Right ventricle myocardium superior (tissue), 1 donor: ENCODE measurements around the gene VPS26A. TPM values are rescaled to one million over a fixed set of nuclear protein-coding genes. Genes with fewer than 3 reads are reported as not detected.
"Not testable (repeated sequence)": the region's sequence is repeated elsewhere in the genome, so short reads cannot be mapped to it uniquely, and the experiment has no call there.

ENCODE experiments used
- ATAC-seq: fragments of 200-7000 bp; cut with Tn5 transposase; one replicate; pipeline ENCODE4 v1.9.1; 2020; ENCODE audit warnings: mild to moderate bottlenecking; ENCODE audit not compliant: poor library complexity
- DNase-seq: peaks from one replicate; pipeline ENCODE4 v3.0.0-alpha.2; 2020
- intact Hi-C: fragments of 100-400 bp; cut with DNase I; formaldehyde crosslinking; loops from one replicate; pipeline ENCODE4 v1.11.2; 2022
- total RNA-seq: library from RNA; stranded (reverse); fragmentation: NEBNext Ultra II Directional; extraction: Animal tissue kit (Norgen Biotek cat#: 25700); gene quantifications from one replicate; pipeline ENCODE4 v1.2.1, GENCODE V29; 2021
- donor health status: DM: no; HTN: yes; CAD: no; lungs with severe emphysema.

Gene VPS26A
- total RNA-seq, 1 donor from 2014 or later, result 34.8 TPM

- intact Hi-C loops, result no loop called here
- no peak for ATAC-seq
- DNase-seq, result no peak
These were observed 28.0 kb downstream of the VPS26A start for GRCh38 chr10:69151984-69152383.

DNA sequence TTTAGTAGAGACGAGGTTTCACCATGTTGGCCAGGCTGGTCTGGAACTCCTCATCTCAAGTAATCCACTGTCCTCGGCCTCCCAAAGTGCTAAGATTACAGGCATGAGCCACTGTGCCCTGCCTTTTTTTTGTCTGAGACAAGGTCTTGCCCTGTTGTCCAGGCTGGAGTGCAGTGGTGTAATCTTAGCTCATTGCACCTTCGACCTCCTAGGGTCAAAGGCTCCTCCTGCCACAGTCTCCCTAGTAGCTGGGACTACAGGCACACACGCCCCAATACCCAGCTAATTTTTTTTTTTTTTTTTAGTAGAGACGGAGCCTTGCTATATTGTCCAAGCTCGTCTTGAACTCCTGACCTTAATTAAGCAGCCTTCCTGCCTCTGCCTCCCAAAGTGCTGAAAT is 29.2 kb downstream of the VPS26A start:
- intact Hi-C loops, result no loop called here
- ATAC-seq, result no peak

GRCh38 chr10:69160809-69161241 is 36.8 kb downstream of the VPS26A start:
- ATAC-seq, result no peak
- no peak for DNase-seq

More for the DNA sequence above, 29.2 kb downstream of the VPS26A start:
- DNase-seq, result no peak

GRCh38 chr10:69168493-69168892 is 44.5 kb downstream of the VPS26A start:
- DNase-seq, result no peak
- intact Hi-C loops, result no loop called here
- peak; percentile 46 for ATAC-seq

More at GRCh38 chr10:69160809-69161241, 36.8 kb downstream of the VPS26A start:
- intact Hi-C loops, result no loop called here

GRCh38 chr10:69172241-69172982 is 48.4 kb downstream of the VPS26A start:
- ATAC-seq (no peak), DNase-seq (no peak)
- intact Hi-C loops, result no loop called here

GRCh38 chr10:69175326-69175725 is 51.3 kb downstream of the VPS26A start:
- DNase-seq, ATAC-seq, intact Hi-C loops: not testable (repeated sequence)

- DNase-seq (no peak), ATAC-seq (no peak)
- intact Hi-C loops, result no loop called here
These were observed 52.8 kb downstream of the VPS26A start for GRCh38 chr10:69176823-69177222.

DNA sequence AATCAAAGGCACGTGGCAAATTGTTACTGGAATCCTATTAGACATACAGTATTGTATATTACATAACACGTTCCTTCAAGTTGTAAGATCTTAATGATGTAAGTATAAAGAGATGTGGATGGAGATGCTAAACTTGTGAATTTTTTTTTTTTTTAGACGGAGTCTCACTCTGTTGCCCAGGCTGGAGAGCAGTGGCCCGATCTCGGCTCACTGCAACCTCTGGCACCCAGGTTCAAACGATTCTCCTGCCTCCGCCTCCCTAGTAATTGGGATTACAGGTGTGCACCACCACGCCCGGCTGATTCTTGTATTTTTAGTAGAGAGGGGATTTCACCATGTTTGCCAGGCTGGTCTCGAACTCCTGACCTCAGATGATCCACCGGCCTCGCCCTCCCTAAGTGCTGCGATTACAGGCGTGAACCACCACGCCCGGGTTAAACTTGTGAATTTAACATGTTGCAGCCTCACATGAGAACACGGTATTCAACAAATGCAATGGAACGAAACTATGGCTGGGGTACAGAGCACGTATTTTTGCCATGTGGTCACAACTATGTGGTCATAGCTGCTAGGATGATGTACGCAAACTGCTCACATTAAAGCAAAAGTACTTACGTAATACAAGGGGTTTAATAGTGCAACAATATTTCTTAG is 55.2 kb downstream of the VPS26A start:
- intact Hi-C loops, result no loop called here
- ATAC-seq (peak; percentile 8), DNase-seq (no peak)

DNA sequence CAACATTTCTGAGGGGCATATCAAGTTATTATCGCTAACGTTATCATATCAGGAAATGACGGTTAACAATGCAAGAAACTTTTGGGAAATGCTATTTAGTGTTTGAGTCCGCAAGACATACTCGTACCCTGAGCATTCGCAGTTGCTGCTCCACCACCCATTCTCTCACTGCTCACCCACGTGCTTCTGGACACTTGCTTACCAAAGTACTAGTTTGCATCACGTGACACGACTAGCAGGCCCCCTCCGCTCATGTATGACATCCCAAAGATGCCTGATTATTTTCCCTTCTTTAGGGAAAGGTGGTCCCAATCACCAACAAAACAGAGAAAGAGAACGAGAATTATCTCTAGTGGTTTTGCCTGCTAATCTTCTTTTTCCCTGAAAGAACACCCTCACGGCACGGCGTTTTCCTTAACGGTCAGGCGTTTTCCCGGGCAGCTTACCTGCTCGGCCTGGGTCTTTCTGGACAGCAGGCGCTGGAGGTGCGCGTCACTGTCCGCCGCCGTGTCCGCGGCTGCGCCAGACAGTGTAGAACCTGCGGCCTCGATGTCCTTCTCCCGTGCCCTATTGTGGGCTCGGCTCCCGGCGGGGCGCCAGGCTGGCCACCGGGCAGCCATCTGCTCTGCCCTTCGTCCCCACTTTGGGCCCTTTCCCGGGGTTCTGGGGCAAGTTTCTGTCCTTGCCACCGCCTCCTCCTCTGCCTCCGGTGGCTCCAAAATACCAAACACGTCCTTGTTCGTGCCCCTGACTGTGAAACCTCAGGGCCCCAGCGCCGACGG is 56.0 kb downstream of the VPS26A start, which contains the start of gene SUPV3L1:
SUPV3L1 (plus strand) TSS at position 492 of the 782 bp plus-strand sequence; CDS start at position 550, 58 bp downstream.
- DNase-seq, result peak; percentile 95
- ATAC-seq, result peak; percentile 98
- intact Hi-C loops, result no loop called here

- ATAC-seq (no peak), DNase-seq (peak; percentile 48)
- intact Hi-C loops, result no loop called here
These were observed 56.7 kb downstream of the VPS26A start for GRCh38 chr10:69180525-69181204.

DNA sequence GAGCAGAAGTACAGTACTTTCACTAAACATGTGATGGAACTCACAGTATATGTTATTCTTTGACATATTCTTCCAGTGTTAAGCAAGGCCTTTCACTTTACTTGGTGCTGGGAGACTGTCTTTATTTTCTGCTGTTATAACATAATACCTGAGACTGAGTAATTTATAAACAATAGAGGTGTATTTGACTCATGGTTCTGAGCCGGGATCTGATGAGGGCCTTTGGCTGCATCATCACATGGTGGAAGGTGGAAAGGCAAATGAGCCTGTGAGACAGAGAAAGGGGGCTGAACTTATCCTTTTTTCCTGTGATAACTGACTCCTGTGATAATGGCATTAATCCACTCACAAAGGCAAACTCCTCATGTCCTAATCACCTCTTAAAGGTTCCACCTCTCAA is 57.5 kb downstream of the VPS26A start:
- ATAC-seq (no peak), DNase-seq (no peak)
- intact Hi-C loops, result no loop called here

- DNase-seq (no peak), ATAC-seq (no peak)
- intact Hi-C loops, result no loop called here
These were observed 58.0 kb downstream of the VPS26A start for GRCh38 chr10:69182005-69182404.

- intact Hi-C loops, result no loop called here
- DNase-seq (no peak), ATAC-seq (no peak)
These were observed 62.5 kb downstream of the VPS26A start for GRCh38 chr10:69186524-69186923.

DNA sequence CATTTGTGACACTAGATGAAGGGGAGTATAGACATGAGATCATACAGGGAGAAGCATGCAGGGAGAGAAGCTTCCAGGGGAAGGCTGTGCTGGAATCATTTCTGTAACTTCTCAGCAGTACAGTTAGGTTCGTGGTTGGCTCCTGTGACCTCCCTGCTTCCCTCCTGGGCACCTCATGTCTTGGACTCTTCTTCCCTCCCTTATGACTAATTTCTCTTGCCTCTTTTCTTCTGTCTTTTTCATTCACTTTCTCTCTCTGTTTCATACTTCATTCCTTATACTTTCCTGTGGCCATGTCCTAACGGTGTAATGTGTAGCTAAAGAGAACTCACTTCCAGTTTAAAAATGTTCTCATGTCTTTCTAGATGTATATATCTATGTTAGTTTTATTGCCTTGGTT is 77.1 kb downstream of the VPS26A start:
- no peak for ATAC-seq
- intact Hi-C loops, result no loop called here
- DNase-seq, result no peak

DNA sequence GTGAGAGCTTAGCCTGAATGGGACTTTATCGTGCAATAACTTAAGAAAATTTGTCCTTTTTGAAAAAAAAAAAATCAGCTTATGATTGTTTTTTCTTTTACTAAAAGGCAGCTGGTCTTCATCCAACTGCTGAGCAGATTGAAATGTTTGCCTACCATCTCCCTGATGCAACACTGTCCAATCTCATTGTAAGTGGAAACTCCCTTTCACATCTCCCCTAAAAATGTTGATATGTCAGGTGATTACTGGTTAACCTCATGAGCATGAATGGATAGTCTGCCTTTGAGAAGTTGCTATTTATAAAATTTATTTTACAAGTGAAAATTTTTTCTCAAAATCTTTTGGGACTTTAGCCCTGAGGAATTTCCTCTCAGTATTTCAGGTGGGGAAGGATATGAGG is 78.4 kb downstream of the VPS26A start:
- DNase-seq (no peak), ATAC-seq (no peak)
- intact Hi-C loops, result no loop called here

GRCh38 chr10:69208761-69209160 is 84.8 kb downstream of the VPS26A start:
- intact Hi-C loops, result no loop called here
- ATAC-seq, result no peak

DNA sequence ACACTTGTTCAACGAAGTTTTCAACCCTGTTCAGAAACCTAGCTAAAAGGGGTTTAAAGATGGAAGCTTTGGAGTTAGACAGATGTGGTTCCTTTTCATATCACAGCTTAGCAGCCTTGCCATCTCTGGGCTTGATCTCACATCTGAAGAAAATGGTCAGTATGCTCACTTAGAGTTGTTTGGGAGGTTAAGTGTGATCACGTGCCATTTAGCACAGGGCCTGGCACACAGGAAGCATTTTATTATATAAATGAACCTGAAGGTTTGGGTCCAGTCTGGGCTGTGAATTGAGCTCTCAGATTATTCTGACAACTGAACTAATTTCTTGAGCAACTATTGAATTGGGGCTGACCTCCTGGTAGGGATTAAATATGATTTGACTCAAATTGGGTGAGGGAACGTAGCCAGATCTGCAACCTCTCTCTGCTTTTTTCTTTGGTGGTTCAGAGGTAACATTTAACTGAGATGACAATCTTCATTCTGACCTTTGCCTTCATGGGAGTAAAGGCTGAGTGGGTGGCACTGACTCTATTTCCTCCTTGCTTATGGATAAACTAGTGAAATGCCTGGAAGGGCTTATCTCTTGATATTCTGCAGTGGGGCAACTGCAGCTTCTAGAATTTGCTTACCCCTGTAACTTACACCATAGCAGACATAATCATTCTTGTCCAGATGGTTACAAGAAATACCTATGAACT is 86.0 kb downstream of the VPS26A start:
- intact Hi-C loops, result no loop called here
- no peak for ATAC-seq

More at GRCh38 chr10:69208761-69209160, 84.8 kb downstream of the VPS26A start:
- no peak for DNase-seq

DNA sequence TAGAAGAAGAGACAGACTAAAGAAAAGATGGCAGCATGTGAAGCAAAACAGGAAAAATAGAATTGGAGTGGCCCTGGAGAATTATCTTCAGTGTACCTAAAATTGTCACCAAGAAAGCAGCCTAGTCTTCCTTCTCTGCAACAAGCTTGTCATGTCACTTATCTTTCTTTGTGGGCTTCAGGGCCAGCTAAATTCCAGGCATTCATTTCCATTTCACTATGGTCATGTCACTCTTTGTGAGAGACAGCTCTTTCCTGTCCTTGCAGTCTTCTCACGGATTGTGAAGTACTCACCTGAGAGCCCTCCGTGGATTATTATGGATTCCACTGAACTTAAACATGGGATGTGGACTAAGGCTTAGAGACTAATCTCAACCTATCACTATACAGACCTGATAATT is 87.1 kb downstream of the VPS26A start:
- intact Hi-C loops, result no loop called here
- DNase-seq (no peak), ATAC-seq (no peak)

More for the DNA sequence above, 86.0 kb downstream of the VPS26A start:
- DNase-seq, result no peak
